Lower leg skin (tissue), 3 donors: Measurements from ENCODE around the gene KCNE3.

Experiments used
- POLR2A ChIP-seq, 2 donors: fragments of 450-650 bp; IDR thresholded peaks; one replicate each; pipeline ENCODE4 v1.6.1; 2016 to 2017; ENCODE audit warnings: antibody characterized with exemption in 2 of 2, mild to moderate bottlenecking in 1 of 2, moderate library complexity in 1 of 2
- TF ChIP-seq, protein P1 (sequence below), 3 donors: fragments of 450-650 bp; IDR thresholded peaks; one replicate each; pipeline ENCODE4 v1.5.1; 2016; ENCODE audit warnings: antibody characterized with exemption in 3 of 3, mild to moderate bottlenecking in 3 of 3, moderate library complexity in 2 of 3

DNA sequence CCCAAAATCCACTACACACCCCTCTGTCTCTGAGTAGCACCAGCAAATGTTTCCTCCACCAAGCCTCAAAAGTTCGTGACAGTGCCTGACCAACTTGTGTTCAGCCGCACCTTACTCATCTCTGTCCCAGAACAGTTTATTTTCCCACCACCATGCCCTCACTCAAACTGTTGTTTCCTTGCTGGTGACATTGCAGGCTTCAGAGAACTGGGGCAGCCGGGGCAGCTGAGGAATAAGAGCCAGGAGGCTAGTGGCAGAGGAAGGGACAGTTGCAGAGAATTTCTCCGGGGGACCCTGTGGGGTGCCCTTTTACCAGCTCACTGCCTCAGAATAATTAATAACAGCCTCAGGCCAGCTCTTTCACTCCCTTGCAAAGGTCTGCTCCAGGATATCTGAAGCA lies 709 bp upstream of the KCNE3 start:
- TF ChIP-seq, protein P1, sequence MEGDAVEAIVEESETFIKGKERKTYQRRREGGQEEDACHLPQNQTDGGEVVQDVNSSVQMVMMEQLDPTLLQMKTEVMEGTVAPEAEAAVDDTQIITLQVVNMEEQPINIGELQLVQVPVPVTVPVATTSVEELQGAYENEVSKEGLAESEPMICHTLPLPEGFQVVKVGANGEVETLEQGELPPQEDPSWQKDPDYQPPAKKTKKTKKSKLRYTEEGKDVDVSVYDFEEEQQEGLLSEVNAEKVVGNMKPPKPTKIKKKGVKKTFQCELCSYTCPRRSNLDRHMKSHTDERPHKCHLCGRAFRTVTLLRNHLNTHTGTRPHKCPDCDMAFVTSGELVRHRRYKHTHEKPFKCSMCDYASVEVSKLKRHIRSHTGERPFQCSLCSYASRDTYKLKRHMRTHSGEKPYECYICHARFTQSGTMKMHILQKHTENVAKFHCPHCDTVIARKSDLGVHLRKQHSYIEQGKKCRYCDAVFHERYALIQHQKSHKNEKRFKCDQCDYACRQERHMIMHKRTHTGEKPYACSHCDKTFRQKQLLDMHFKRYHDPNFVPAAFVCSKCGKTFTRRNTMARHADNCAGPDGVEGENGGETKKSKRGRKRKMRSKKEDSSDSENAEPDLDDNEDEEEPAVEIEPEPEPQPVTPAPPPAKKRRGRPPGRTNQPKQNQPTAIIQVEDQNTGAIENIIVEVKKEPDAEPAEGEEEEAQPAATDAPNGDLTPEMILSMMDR (IDR thresholded peaks at IDR 0.05), result no peak
- no peak for TF ChIP-seq POLR2A (IDR thresholded peaks at IDR 0.05)
